HT1080 (cell line): ENCODE results near the gene IGFBP5. TPM values are rescaled to one million over a fixed set of nuclear protein-coding genes. Genes with fewer than 3 reads are reported as not detected.

Source experiments
- DNase-seq: peaks from one replicate; pipeline ENCODE4 v3.0.0-alpha.2; 2015; ENCODE audit warnings: low read depth
- polyA plus RNA-seq, 2 experiments: library from polyadenylated mRNA; depleted of rRNA; stranded (reverse); fragments of >200 nt; gene quantifications; 2 replicates each; pipeline ENCODE4 v1.2.3, GENCODE V29; 2015
- total RNA-seq: library from RNA; depleted of rRNA; stranded (reverse); fragments of >200 nt; shearing (Covaris generic); gene quantifications from 2 replicates; pipeline ENCODE4 v1.2.3, GENCODE V29; 2014; rRNA removed

IGFBP5 gene
- 0.10 and 0.11 TPM in 2 replicates for total RNA-seq
- polyA plus RNA-seq (2015; cell fraction: cytosol; rRNA removed) = 0.05 TPM in 1 of 2 replicates, not detected in the other
- 0.14 and 0.16 TPM in 2 replicates for polyA plus RNA-seq (2015; cell fraction: nucleus; rRNA removed)

GRCh38 chr2:216695401-216695821 is at the start of gene IGFBP5:
TSS of gene IGFBP5 (minus strand) at chr2:216695549. CDS start at chr2:216694775, 774 bp downstream.
- DNase-seq = peak; percentile 36

- no peak for DNase-seq
Measured at GRCh38 chr2:216743781-216744180, 48.4 kb upstream of the IGFBP5 start.

GRCh38 chr2:216742411-216742810 is 47.1 kb upstream of the IGFBP5 start:
- DNase-seq = no peak

- DNase-seq = no peak
Measured at GRCh38 chr2:216741223-216741593, 45.9 kb upstream of the IGFBP5 start.

- no peak for DNase-seq
Measured at GRCh38 chr2:216740557-216741222, 45.3 kb upstream of the IGFBP5 start.

GRCh38 chr2:216739035-216739434 is 43.7 kb upstream of the IGFBP5 start:
- DNase-seq = no peak

- DNase-seq = no peak
Measured at GRCh38 chr2:216737676-216738075, 42.3 kb upstream of the IGFBP5 start.

GRCh38 chr2:216736326-216736725 is 41.0 kb upstream of the IGFBP5 start:
- DNase-seq = no peak

- no peak for DNase-seq
Measured at GRCh38 chr2:216735668-216736067, 40.3 kb upstream of the IGFBP5 start.

GRCh38 chr2:216735086-216735485 is 39.7 kb upstream of the IGFBP5 start:
- no peak for DNase-seq

- no peak for DNase-seq
Measured at GRCh38 chr2:216733046-216733445, 37.7 kb upstream of the IGFBP5 start.

GRCh38 chr2:216732334-216732733 is 37.0 kb upstream of the IGFBP5 start:
- DNase-seq = no peak

- no peak for DNase-seq
Measured at GRCh38 chr2:216731465-216731864, 36.1 kb upstream of the IGFBP5 start.

- no peak for DNase-seq
Measured at GRCh38 chr2:216730871-216731270, 35.5 kb upstream of the IGFBP5 start.

GRCh38 chr2:216727346-216728122 is 32.2 kb upstream of the IGFBP5 start:
- DNase-seq = peak; percentile 21

GRCh38 chr2:216724190-216724589 is 28.8 kb upstream of the IGFBP5 start:
- no peak for DNase-seq

GRCh38 chr2:216721141-216721540 is 25.8 kb upstream of the IGFBP5 start:
- DNase-seq = no peak

GRCh38 chr2:216720722-216721121 is 25.4 kb upstream of the IGFBP5 start:
- no peak for DNase-seq

- DNase-seq = no peak
Measured at GRCh38 chr2:216717907-216718615, 22.7 kb upstream of the IGFBP5 start.

GRCh38 chr2:216717491-216717901 is 22.1 kb upstream of the IGFBP5 start:
- DNase-seq = no peak

GRCh38 chr2:216716109-216716508 is 20.8 kb upstream of the IGFBP5 start:
- no peak for DNase-seq

- no peak for DNase-seq
Measured at GRCh38 chr2:216715402-216715974, 20.1 kb upstream of the IGFBP5 start.
